Activated B cell treated with CpG ODN at 0.5 μM for 24 hours (primary cell): ENCODE measurements around the gene DLGAP1. TPM values are rescaled to one million over a fixed set of nuclear protein-coding genes. Genes with fewer than 3 reads are reported as not detected.

Source experiments
- ATAC-seq: fragments of 200-7000 bp; cut with Tn5 transposase; one replicate; pipeline ENCODE4 v1.10.0; 2021; ENCODE audit warnings: low read depth, mild to moderate bottlenecking, moderate library complexity
- CTCF ChIA-PET: fragments of 350-600 bp; sonication (Branson Sonifier 250); formaldehyde crosslinking; loops from one replicate; lab custom pipeline; 2021; ENCODE audit warnings: antibody characterized with exemption; lab: Charles Lee
- POLR2A ChIA-PET: fragments of 350-600 bp; sonication (Branson Sonifier 250); formaldehyde crosslinking; loops from one replicate; lab custom pipeline; 2021; ENCODE audit warnings: antibody characterized with exemption; lab: Charles Lee
- DNase-seq: peaks from one replicate; pipeline ENCODE4 v3.0.0; 2022
- H3K27ac Mint-ChIP-seq: one replicate; pipeline ENCODE4 v1.8.0; 2020; ENCODE audit warnings: mixed read lengths
- H3K27me3 Mint-ChIP-seq: one replicate; pipeline ENCODE4 v1.8.0; 2021; ENCODE audit warnings: mixed read lengths
- H3K36me3 Mint-ChIP-seq: one replicate; pipeline ENCODE4 v1.8.0; 2021; ENCODE audit warnings: low read depth, mixed read lengths
- H3K4me1 Mint-ChIP-seq: one replicate; pipeline ENCODE4 v1.8.0; 2021; ENCODE audit warnings: mixed read lengths
- H3K4me3 Mint-ChIP-seq: one replicate; pipeline ENCODE4 v1.8.0; 2020; ENCODE audit warnings: mild to moderate bottlenecking, mixed read lengths
- H3K9me3 Mint-ChIP-seq: one replicate; pipeline ENCODE4 v1.8.0; 2020; ENCODE audit warnings: mixed read lengths
- intact Hi-C: fragments of 100-400 bp; cut with micrococcal nuclease; formaldehyde crosslinking; loops from one replicate; pipeline ENCODE4 v1.15.1; 2024
- total RNA-seq: library from RNA; stranded (reverse); gene quantifications from 2 replicates; pipeline ENCODE4 v1.2.3, GENCODE V29; 2022
- TF ChIP-seq, protein P1 (sequence below): fragments of 200-600 bp; IDR thresholded peaks from one replicate; pipeline ENCODE4 v1.8.0; 2022; ENCODE audit warnings: antibody characterized with exemption, mild to moderate bottlenecking

The DLGAP1 gene
- total RNA-seq, 1 donor from 2014 or later = 0.18 TPM

DNA sequence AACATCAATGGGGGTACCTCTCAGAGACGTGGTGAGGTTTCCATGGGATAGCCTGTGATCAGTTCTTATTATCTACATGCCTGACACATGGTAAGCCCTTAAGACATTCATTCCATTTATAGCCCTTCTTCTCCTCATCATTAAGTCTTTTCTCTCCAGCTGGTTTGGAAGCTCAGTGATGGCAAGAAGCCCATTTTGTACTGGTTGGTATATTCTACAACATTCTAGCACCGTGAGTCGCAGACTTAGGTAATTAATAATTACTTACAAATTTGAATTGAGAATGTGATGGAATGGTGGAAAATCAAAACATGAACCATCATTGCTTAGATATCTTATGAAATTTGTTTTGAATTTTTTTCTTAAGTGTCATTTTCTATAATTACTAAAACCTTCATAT is 472.6 kb downstream of the DLGAP1 start:
- DNase-seq = no peak
- ChIA-PET CTCF (no interaction called here), POLR2A (no interaction called here)
- no peaks in the 10 kb centered on the region for H3K27me3 Mint-ChIP-seq
- H3K27ac Mint-ChIP-seq = no peak overlapping the region
- no peak overlapping the region for H3K4me3 Mint-ChIP-seq
- H3K9me3 Mint-ChIP-seq = peaks cover 11% of the 10 kb centered on the region
- TF ChIP-seq, protein P1, sequence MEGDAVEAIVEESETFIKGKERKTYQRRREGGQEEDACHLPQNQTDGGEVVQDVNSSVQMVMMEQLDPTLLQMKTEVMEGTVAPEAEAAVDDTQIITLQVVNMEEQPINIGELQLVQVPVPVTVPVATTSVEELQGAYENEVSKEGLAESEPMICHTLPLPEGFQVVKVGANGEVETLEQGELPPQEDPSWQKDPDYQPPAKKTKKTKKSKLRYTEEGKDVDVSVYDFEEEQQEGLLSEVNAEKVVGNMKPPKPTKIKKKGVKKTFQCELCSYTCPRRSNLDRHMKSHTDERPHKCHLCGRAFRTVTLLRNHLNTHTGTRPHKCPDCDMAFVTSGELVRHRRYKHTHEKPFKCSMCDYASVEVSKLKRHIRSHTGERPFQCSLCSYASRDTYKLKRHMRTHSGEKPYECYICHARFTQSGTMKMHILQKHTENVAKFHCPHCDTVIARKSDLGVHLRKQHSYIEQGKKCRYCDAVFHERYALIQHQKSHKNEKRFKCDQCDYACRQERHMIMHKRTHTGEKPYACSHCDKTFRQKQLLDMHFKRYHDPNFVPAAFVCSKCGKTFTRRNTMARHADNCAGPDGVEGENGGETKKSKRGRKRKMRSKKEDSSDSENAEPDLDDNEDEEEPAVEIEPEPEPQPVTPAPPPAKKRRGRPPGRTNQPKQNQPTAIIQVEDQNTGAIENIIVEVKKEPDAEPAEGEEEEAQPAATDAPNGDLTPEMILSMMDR = no peak
- intact Hi-C loops = no loop called here
- H3K4me1 Mint-ChIP-seq = peaks cover 4% of the 10 kb centered on the region
- no peaks in the 10 kb centered on the region for H3K36me3 Mint-ChIP-seq
- no peak for ATAC-seq

DNA sequence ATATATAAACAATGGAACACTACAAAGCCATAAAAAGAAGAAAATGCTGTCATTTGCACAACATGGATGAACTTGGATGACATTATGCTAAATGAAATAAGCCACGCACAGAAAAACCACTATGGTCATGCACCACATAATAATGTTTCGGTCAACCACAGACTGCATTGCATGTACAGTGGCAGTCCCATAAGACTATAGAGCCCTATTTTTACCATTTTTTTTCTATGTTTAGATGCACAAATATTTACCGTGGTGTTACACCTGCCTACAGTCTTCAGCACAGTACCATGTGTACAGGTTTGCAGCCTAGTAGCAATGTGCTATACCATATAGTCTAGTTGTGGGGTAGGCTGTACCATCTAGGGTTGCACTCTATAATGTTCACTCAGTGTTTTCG is 476.1 kb downstream of the DLGAP1 start:
- H3K27me3 Mint-ChIP-seq = no peaks in the 10 kb centered on the region

DNA sequence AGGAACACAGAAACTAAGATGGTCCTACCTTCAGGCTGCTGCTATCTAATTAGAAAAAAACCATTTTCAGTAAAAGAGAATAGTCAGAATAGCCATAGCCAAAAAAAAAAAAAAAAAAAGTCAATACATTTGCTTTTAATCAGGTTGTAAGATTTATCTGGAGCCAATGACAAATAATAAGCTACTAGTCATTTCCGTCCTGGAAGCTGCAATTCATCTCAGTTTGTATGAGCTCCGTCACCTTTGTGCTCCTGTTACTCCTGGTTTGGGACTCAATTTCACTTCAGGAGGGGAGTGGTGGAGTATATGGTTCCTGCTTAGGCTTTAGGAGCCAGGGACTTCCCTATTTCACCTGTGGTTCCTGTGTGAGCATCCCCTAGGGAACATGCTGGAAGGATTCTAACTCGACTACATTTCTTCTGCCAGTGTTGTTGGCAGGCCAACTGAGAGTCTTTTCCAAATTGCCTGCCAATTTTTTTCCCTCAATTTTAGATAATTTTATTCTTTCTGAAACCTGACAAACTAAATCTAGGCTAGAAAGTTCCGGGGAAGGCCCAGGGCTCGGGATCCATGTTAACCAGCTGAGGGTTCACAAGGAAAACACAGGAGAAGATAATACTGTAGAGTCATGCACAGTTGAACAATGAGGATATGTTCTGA is 481.8 kb downstream of the DLGAP1 start:
- intact Hi-C loops = no loop called here
- ChIA-PET POLR2A (no interaction called here), CTCF (no interaction called here)
- TF ChIP-seq, protein P1 = no peak
- ATAC-seq (no peak), DNase-seq (no peak)
- no peak overlapping the region for H3K4me3 Mint-ChIP-seq
- no peak overlapping the region for H3K27ac Mint-ChIP-seq
- no peaks in the 10 kb centered on the region for H3K27me3 Mint-ChIP-seq
- H3K4me1 Mint-ChIP-seq = no peaks in the 10 kb centered on the region
- H3K36me3 Mint-ChIP-seq = no peaks in the 10 kb centered on the region
- peaks cover 3% of the 10 kb centered on the region for H3K9me3 Mint-ChIP-seq

More for the DNA sequence above, 476.1 kb downstream of the DLGAP1 start:
- ChIA-PET CTCF (no interaction called here), POLR2A (no interaction called here)
- no peak for ATAC-seq
- Mint-ChIP-seq H3K36me3 (no peaks in the 10 kb centered on the region), H3K27ac (no peak overlapping the region), H3K4me1 (no peaks in the 10 kb centered on the region), H3K9me3 (peaks cover 11% of the 10 kb centered on the region), H3K4me3 (no peak overlapping the region)
- TF ChIP-seq, protein P1 = no peak
- DNase-seq = no peak
- intact Hi-C loops = no loop called here

DNA sequence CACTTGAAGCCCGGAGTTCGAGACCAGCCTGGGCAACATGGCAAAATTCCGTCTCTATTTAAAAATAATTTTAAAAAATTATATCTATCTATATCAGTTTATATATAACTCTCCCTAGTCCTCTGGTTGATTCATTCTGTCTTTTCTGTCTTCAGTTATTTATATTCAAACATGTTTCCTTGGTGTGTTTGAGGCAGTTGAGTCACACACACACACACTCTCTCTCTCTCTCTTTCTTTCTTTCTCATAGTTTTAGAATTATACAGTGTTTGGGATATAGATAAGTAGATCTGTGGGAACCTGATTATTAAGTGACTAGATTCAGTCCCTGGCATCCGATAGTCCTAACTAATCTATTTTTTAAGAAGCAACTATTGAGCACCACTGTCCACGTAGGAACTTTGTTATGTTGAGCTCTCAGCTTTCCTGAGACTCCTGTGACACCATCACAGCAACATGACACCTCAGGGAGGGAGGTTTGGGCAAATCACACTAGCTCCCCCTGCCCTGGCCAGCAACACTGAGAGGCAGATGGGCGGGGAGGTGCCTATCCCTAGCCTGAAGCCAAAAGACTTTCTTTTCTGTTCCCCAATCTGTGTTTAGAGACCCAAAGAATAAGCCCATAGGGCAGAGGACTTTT is 482.7 kb downstream of the DLGAP1 start:
- Mint-ChIP-seq H3K36me3 (no peaks in the 10 kb centered on the region), H3K4me1 (no peaks in the 10 kb centered on the region), H3K27ac (no peak overlapping the region), H3K4me3 (no peak overlapping the region), H3K27me3 (no peaks in the 10 kb centered on the region), H3K9me3 (no peaks in the 10 kb centered on the region)
- TF ChIP-seq, protein P1 = no peak
- ChIA-PET POLR2A (no interaction called here), CTCF (no interaction called here)
- ATAC-seq (no peak), DNase-seq (no peak)
- intact Hi-C loops = no loop called here

DNA sequence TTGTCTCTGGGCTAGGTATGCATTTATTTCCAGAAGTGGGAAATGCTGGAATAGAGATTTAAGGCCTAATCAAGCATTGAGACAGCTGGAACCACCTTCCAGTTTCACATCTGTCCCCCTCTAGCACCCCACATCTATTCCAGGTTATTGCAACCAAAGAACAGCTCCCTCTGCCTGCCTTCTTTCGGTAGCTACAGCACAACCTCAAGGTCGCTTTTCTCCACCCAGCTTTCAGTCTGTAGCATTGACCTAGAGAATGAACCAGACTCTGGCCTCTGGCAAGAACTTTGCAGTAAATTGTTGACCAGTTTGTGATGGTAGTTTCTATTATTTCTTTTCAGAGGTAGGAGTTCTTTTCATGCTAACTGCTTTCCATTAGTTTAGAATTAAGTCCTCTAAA is 484.2 kb downstream of the DLGAP1 start:
- Mint-ChIP-seq H3K27ac (no peak overlapping the region), H3K4me3 (no peak overlapping the region), H3K27me3 (peaks cover 4% of the 10 kb centered on the region), H3K9me3 (no peaks in the 10 kb centered on the region), H3K36me3 (no peaks in the 10 kb centered on the region), H3K4me1 (no peaks in the 10 kb centered on the region)
- intact Hi-C loops = no loop called here
- POLR2A ChIA-PET = no interaction called here
- ATAC-seq (no peak), DNase-seq (no peak)
- TF ChIP-seq, protein P1 = no peak
- CTCF ChIA-PET = no interaction called here
